ENCODE measurements around the gene GJD3. TPM values are rescaled to one million over a fixed set of nuclear protein-coding genes. Genes with fewer than 3 reads are reported as not detected.
"Not testable (repeated sequence)": the region's sequence is repeated elsewhere in the genome, so short reads cannot be mapped to it uniquely, and the experiment has no call there.

The GJD3 gene
- polyA plus RNA-seq, 1 donor from 2014 or later: not detected

GRCh38 chr17:40378966-40379365 lies 14.4 kb upstream of the GJD3 start:
- Histone ChIP-seq H3K9ac (ENCODE audit: low read length) (no peak overlapping the region), H3K27ac (ENCODE audit: low read length) (no peak overlapping the region), H3K4me2 (ENCODE audit: low read length) (no peak overlapping the region), H3K36me3 (ENCODE audit: insufficient read depth, low read length) (no peaks in the 10 kb centered on the region), H3K9me2 (ENCODE audit: insufficient read depth, low read length) (no peaks in the 10 kb centered on the region), H4K20me1 (ENCODE audit: insufficient read depth) (no peaks in the 10 kb centered on the region), H2AFZ (ENCODE audit: low read depth, low read length) (no peak overlapping the region), H3K9me3 (ENCODE audit: low read length) (no peaks in the 10 kb centered on the region), H3K79me2 (replicated peaks; ENCODE audit: insufficient read depth, low read length) (no peaks in the 10 kb centered on the region), H3K4me3 (ENCODE audit: low read length) (no peak overlapping the region), H3F3A (ENCODE audit: insufficient read depth, low read length, poor library complexity, severe bottlenecking) (no peaks in the 10 kb centered on the region), H3K27me3 (ENCODE audit: insufficient read depth, low read depth, low read length) (no peaks in the 10 kb centered on the region)
- TF ChIP-seq POLR2AphosphoS5 (IDR thresholded peaks at IDR 0.05) (no peak), TAF1 (IDR thresholded peaks at IDR 0.05; ENCODE audit: low read depth) (no peak), EP300 (conservative IDR thresholded peaks at IDR 0.05; ENCODE audit: poor library complexity, severe bottlenecking) (no peak), EZH2 (IDR thresholded peaks at IDR 0.05; ENCODE audit: borderline replicate concordance, insufficient read depth, low read length, poor library complexity, severe bottlenecking) (no peak), RAD21 (conservative IDR thresholded peaks at IDR 0.05) (no peak), MXI1 (conservative IDR thresholded peaks at IDR 0.05; ENCODE audit: poor library complexity, severe bottlenecking) (no peak), REST (IDR thresholded peaks at IDR 0.05; ENCODE audit: borderline replicate concordance) (no peak)

- TF ChIP-seq POLR2AphosphoS5 (IDR thresholded peaks at IDR 0.05) (no peak), SMC3 (conservative IDR thresholded peaks at IDR 0.05; ENCODE audit: poor library complexity) (no peak), TAF1 (IDR thresholded peaks at IDR 0.05; ENCODE audit: low read depth) (no peak), RAD21 (conservative IDR thresholded peaks at IDR 0.05) (no peak), REST (IDR thresholded peaks at IDR 0.05; ENCODE audit: borderline replicate concordance) (no peak), EZH2 (IDR thresholded peaks at IDR 0.05; ENCODE audit: borderline replicate concordance, insufficient read depth, low read length, poor library complexity, severe bottlenecking) (no peak), EP300 (conservative IDR thresholded peaks at IDR 0.05; ENCODE audit: poor library complexity, severe bottlenecking) (no peak), MXI1 (conservative IDR thresholded peaks at IDR 0.05; ENCODE audit: poor library complexity, severe bottlenecking) (no peak), CTCF (IDR thresholded peaks at IDR 0.05; ENCODE audit: poor library complexity, severe bottlenecking) (no peak)
- no peaks in the 10 kb centered on the region for H3K79me2 ChIP-seq (replicated peaks; ENCODE audit: insufficient read depth, low read length)
- no peaks in the 10 kb centered on the region for H3F3A ChIP-seq (ENCODE audit: insufficient read depth, low read length, poor library complexity, severe bottlenecking)
Observed at GRCh38 chr17:40377832-40378231, 13.3 kb upstream of the GJD3 start.

GRCh38 chr17:40376541-40376940 lies 12.0 kb upstream of the GJD3 start:
- H3K4me2 ChIP-seq (ENCODE audit: low read length); H3K9me2 ChIP-seq (ENCODE audit: insufficient read depth, low read length); H3K27me3 ChIP-seq (ENCODE audit: insufficient read depth, low read depth, low read length); H3F3A ChIP-seq (ENCODE audit: insufficient read depth, low read length, poor library complexity, severe bottlenecking); H3K4me3 ChIP-seq (ENCODE audit: low read length); H3K79me2 ChIP-seq (replicated peaks; ENCODE audit: insufficient read depth, low read length); H4K20me1 ChIP-seq (ENCODE audit: insufficient read depth); H3K9me3 ChIP-seq (ENCODE audit: low read length); H3K9ac ChIP-seq (ENCODE audit: low read length); H3K36me3 ChIP-seq (ENCODE audit: insufficient read depth, low read length); H3K27ac ChIP-seq (ENCODE audit: low read length); H2AFZ ChIP-seq (ENCODE audit: low read depth, low read length): not testable (repeated sequence)

More at GRCh38 chr17:40377832-40378231, 13.3 kb upstream of the GJD3 start:
- H3K4me2 ChIP-seq (ENCODE audit: low read length): no peak overlapping the region
- H3K9ac ChIP-seq (ENCODE audit: low read length): no peak overlapping the region
- H3K9me2 ChIP-seq (ENCODE audit: insufficient read depth, low read length): no peaks in the 10 kb centered on the region
- H3K27me3 ChIP-seq (ENCODE audit: insufficient read depth, low read depth, low read length): no peaks in the 10 kb centered on the region
- H4K20me1 ChIP-seq (ENCODE audit: insufficient read depth): no peaks in the 10 kb centered on the region
- no peaks in the 10 kb centered on the region for H3K9me3 ChIP-seq (ENCODE audit: low read length)
- no peak overlapping the region for H3K27ac ChIP-seq (ENCODE audit: low read length)
- H3K4me3 ChIP-seq (ENCODE audit: low read length): no peak overlapping the region
- H3K36me3 ChIP-seq (ENCODE audit: insufficient read depth, low read length): no peaks in the 10 kb centered on the region
- H2AFZ ChIP-seq (ENCODE audit: low read depth, low read length): no peak overlapping the region

- H3K9me3 ChIP-seq (ENCODE audit: low read length); H3K27ac ChIP-seq (ENCODE audit: low read length); H3K79me2 ChIP-seq (replicated peaks; ENCODE audit: insufficient read depth, low read length); H3K9ac ChIP-seq (ENCODE audit: low read length); H3K36me3 ChIP-seq (ENCODE audit: insufficient read depth, low read length); H3K4me3 ChIP-seq (ENCODE audit: low read length); H3K9me2 ChIP-seq (ENCODE audit: insufficient read depth, low read length); H3K4me2 ChIP-seq (ENCODE audit: low read length); H3F3A ChIP-seq (ENCODE audit: insufficient read depth, low read length, poor library complexity, severe bottlenecking); H4K20me1 ChIP-seq (ENCODE audit: insufficient read depth); H3K27me3 ChIP-seq (ENCODE audit: insufficient read depth, low read depth, low read length); H2AFZ ChIP-seq (ENCODE audit: low read depth, low read length): not testable (repeated sequence)
Observed at GRCh38 chr17:40375786-40376185, 11.2 kb upstream of the GJD3 start.

Data from neural cell (in vitro differentiated cells).